GM23248 (cell line): Measurements from ENCODE around the gene ZMIZ1.

Source experiments
- EZH2 ChIP-seq: fragments of 200-600 bp; sonication (generic); IDR thresholded peaks from 2 replicates; pipeline ENCODE4 v1.6.1; 2018; ENCODE audit warnings: antibody characterized with exemption, mild to moderate bottlenecking; ENCODE audit not compliant: insufficient read depth, poor library complexity, severe bottlenecking
- EZH2phosphoT487 ChIP-seq: fragments of 200-600 bp; sonication (generic); IDR thresholded peaks from 2 replicates; pipeline ENCODE4 v1.6.1; 2018; ENCODE audit warnings: antibody characterized with exemption, moderate library complexity, mild to moderate bottlenecking, low read depth; ENCODE audit not compliant: insufficient read depth

DNA sequence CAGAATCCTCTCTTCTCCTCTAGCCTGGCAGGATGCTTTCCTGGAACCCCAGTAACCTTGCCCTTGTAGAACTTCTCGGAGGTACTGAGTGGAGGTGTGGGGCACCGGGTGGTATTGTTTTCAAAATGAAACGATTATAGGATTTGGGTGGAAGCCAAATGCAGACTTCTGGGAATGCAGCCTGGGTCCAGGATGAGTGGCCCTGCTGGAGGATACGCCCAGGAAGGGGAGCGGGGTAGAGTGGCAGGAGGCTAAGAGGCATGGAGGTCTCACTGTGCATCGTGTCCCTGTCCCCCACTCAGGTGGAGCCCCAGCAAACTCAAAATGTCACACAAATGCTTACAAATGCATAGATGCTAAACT lies 169.4 kb downstream of the ZMIZ1 start:
- no peak for TF ChIP-seq EZH2phosphoT487
- TF ChIP-seq EZH2, result no peak
